ENCODE measurements around the gene RP2.

The RP2 gene

GRCh38 chrX:46836701-46837557 is at the start of gene RP2:
RP2 (plus strand) TSS chrX:46837043; CDS start chrX:46837101, 58 bp downstream.
- H3K27ac ChIP-seq: peak within 1 kb of the TSS; percentile 38
- TF ChIP-seq ZFX (IDR thresholded peaks at IDR 0.05; ENCODE audit: borderline replicate concordance): no peak
- TF ChIP-seq CTCF (IDR thresholded peaks at IDR 0.05): no peak

- H3K27ac ChIP-seq: no peak overlapping the region
- TF ChIP-seq ZFX (IDR thresholded peaks at IDR 0.05; ENCODE audit: borderline replicate concordance): no peak
- TF ChIP-seq CTCF (IDR thresholded peaks at IDR 0.05): no peak
These were observed 47.9 kb upstream of the RP2 start for GRCh38 chrX:46788902-46789301.

- peak overlapping the region; percentile 53 for H3K27ac ChIP-seq
- TF ChIP-seq CTCF (IDR thresholded peaks at IDR 0.05) (no peak), ZFX (IDR thresholded peaks at IDR 0.05; ENCODE audit: borderline replicate concordance) (no peak)
These were observed 44.7 kb upstream of the RP2 start for GRCh38 chrX:46791927-46792809.

- TF ChIP-seq CTCF (IDR thresholded peaks at IDR 0.05): no peak
- TF ChIP-seq ZFX (IDR thresholded peaks at IDR 0.05; ENCODE audit: borderline replicate concordance): no peak
- H3K27ac ChIP-seq: peak overlapping the region; percentile 53
These were observed 44.0 kb upstream of the RP2 start for GRCh38 chrX:46792810-46793188.

- no peak for TF ChIP-seq ZFX (IDR thresholded peaks at IDR 0.05; ENCODE audit: borderline replicate concordance)
- TF ChIP-seq CTCF (IDR thresholded peaks at IDR 0.05): no peak
- H3K27ac ChIP-seq: peak overlapping the region; percentile 53; the same call in 1 of the 2 replicates
These were observed 43.3 kb upstream of the RP2 start for GRCh38 chrX:46793386-46794143.

GRCh38 chrX:46796574-46797191 is 40.2 kb upstream of the RP2 start:
- no peak for TF ChIP-seq ZFX (IDR thresholded peaks at IDR 0.05; ENCODE audit: borderline replicate concordance)
- TF ChIP-seq CTCF (IDR thresholded peaks at IDR 0.05): peak; percentile 82
- H3K27ac ChIP-seq: no peak overlapping the region

All from 22Rv1 (cell line).